ENCODE results near the gene MAN1A1. TPM values are rescaled to one million over a fixed set of nuclear protein-coding genes. Genes with fewer than 3 reads are reported as not detected.

Gene MAN1A1
- polyA plus RNA-seq, 1 donor from 2014 or later = 4.6 TPM

- H3F3A ChIP-seq (ENCODE audit: insufficient read depth, low read length, poor library complexity, severe bottlenecking) = no peaks in the 10 kb centered on the region
- H3K9me3 ChIP-seq (ENCODE audit: low read length) = no peaks in the 10 kb centered on the region
- no peak overlapping the region for H3K4me3 ChIP-seq (ENCODE audit: low read length)
- H3K4me2 ChIP-seq (ENCODE audit: low read length) = no peak overlapping the region
- no peaks in the 10 kb centered on the region for H3K79me2 ChIP-seq (replicated peaks; ENCODE audit: insufficient read depth, low read length)
- H3K36me3 ChIP-seq (ENCODE audit: insufficient read depth, low read length) = no peaks in the 10 kb centered on the region
- H2AFZ ChIP-seq (ENCODE audit: low read depth, low read length) = no peak overlapping the region
- no peak overlapping the region for H3K9ac ChIP-seq (ENCODE audit: low read length)
- H3K9me2 ChIP-seq (ENCODE audit: insufficient read depth, low read length) = no peaks in the 10 kb centered on the region
- no peaks in the 10 kb centered on the region for H4K20me1 ChIP-seq (ENCODE audit: insufficient read depth)
- no peak overlapping the region for H3K27ac ChIP-seq (ENCODE audit: low read length)
- H3K27me3 ChIP-seq (ENCODE audit: insufficient read depth, low read depth, low read length) = no peaks in the 10 kb centered on the region
- TF ChIP-seq EP300 (conservative IDR thresholded peaks at IDR 0.05; ENCODE audit: poor library complexity, severe bottlenecking) (no peak), RAD21 (conservative IDR thresholded peaks at IDR 0.05) (no peak), EZH2 (IDR thresholded peaks at IDR 0.05; ENCODE audit: borderline replicate concordance, insufficient read depth, low read length, poor library complexity, severe bottlenecking) (no peak), CTCF (IDR thresholded peaks at IDR 0.05; ENCODE audit: poor library complexity, severe bottlenecking) (no peak), POLR2AphosphoS5 (IDR thresholded peaks at IDR 0.05) (no peak), SMC3 (conservative IDR thresholded peaks at IDR 0.05; ENCODE audit: poor library complexity) (no peak), MXI1 (conservative IDR thresholded peaks at IDR 0.05; ENCODE audit: poor library complexity, severe bottlenecking) (no peak), TAF1 (IDR thresholded peaks at IDR 0.05; ENCODE audit: low read depth) (no peak)
- TF ChIP-seq, protein P1, sequence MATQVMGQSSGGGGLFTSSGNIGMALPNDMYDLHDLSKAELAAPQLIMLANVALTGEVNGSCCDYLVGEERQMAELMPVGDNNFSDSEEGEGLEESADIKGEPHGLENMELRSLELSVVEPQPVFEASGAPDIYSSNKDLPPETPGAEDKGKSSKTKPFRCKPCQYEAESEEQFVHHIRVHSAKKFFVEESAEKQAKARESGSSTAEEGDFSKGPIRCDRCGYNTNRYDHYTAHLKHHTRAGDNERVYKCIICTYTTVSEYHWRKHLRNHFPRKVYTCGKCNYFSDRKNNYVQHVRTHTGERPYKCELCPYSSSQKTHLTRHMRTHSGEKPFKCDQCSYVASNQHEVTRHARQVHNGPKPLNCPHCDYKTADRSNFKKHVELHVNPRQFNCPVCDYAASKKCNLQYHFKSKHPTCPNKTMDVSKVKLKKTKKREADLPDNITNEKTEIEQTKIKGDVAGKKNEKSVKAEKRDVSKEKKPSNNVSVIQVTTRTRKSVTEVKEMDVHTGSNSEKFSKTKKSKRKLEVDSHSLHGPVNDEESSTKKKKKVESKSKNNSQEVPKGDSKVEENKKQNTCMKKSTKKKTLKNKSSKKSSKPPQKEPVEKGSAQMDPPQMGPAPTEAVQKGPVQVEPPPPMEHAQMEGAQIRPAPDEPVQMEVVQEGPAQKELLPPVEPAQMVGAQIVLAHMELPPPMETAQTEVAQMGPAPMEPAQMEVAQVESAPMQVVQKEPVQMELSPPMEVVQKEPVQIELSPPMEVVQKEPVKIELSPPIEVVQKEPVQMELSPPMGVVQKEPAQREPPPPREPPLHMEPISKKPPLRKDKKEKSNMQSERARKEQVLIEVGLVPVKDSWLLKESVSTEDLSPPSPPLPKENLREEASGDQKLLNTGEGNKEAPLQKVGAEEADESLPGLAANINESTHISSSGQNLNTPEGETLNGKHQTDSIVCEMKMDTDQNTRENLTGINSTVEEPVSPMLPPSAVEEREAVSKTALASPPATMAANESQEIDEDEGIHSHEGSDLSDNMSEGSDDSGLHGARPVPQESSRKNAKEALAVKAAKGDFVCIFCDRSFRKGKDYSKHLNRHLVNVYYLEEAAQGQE (IDR thresholded peaks at IDR 0.05; ENCODE audit: borderline replicate concordance) = no peak
These were observed 21.8 kb downstream of the MAN1A1 start for GRCh38 chr6:119327810-119328209.

DNA sequence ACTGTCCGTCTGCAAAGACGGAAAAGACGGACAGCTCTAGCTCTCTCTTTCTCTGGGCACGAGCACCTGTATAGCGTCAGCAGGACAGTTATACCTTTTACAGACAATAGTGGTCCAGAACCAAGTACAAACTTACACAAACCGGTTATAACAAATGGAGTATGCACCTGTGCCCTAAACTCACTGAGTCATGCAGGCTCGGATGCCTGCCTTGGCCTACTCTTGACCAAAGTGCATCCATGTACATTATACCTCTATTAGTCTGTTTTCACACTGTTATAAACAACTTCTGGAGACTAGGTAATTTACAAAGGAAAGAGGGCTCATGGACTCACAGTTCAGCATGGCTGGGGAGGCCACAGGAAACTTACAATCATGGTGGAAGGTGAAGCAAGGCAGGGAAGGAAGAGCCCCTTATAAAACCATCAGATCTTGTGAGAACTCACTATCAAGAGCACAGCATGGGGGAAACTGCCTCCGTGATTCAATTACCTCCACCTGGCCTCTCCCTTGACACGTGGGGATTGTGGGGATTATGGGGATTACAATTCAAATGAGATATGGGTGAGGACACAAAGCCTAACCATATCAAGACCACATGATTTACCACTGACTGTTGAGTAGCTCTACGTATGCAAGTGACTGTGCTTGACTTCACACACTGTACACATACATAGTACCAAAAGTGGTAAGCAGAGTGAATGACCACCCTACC, 23.1 kb downstream of the MAN1A1 start:
- Histone ChIP-seq H3K27ac (ENCODE audit: low read length) (no peak overlapping the region), H3K4me2 (ENCODE audit: low read length) (no peak overlapping the region), H2AFZ (ENCODE audit: low read depth, low read length) (no peak overlapping the region), H4K20me1 (ENCODE audit: insufficient read depth) (no peaks in the 10 kb centered on the region), H3F3A (ENCODE audit: insufficient read depth, low read length, poor library complexity, severe bottlenecking) (no peaks in the 10 kb centered on the region), H3K4me3 (ENCODE audit: low read length) (no peak overlapping the region), H3K36me3 (ENCODE audit: insufficient read depth, low read length) (no peaks in the 10 kb centered on the region), H3K9me3 (ENCODE audit: low read length) (no peaks in the 10 kb centered on the region), H3K9ac (ENCODE audit: low read length) (no peak overlapping the region), H3K79me2 (replicated peaks; ENCODE audit: insufficient read depth, low read length) (no peaks in the 10 kb centered on the region), H3K27me3 (ENCODE audit: insufficient read depth, low read depth, low read length) (no peaks in the 10 kb centered on the region), H3K9me2 (ENCODE audit: insufficient read depth, low read length) (no peaks in the 10 kb centered on the region)
- TF ChIP-seq EZH2 (IDR thresholded peaks at IDR 0.05; ENCODE audit: borderline replicate concordance, insufficient read depth, low read length, poor library complexity, severe bottlenecking) = no peak
- no peak for TF ChIP-seq EP300 (conservative IDR thresholded peaks at IDR 0.05; ENCODE audit: poor library complexity, severe bottlenecking)
- no peak for TF ChIP-seq POLR2AphosphoS5 (IDR thresholded peaks at IDR 0.05)
- TF ChIP-seq RAD21 (conservative IDR thresholded peaks at IDR 0.05) = no peak
- TF ChIP-seq TAF1 (IDR thresholded peaks at IDR 0.05; ENCODE audit: low read depth) = no peak
- TF ChIP-seq CTCF (IDR thresholded peaks at IDR 0.05; ENCODE audit: poor library complexity, severe bottlenecking) = no peak
- TF ChIP-seq, protein P1 (IDR thresholded peaks at IDR 0.05; ENCODE audit: borderline replicate concordance) = no peak
- no peak for TF ChIP-seq SMC3 (conservative IDR thresholded peaks at IDR 0.05; ENCODE audit: poor library complexity)
- no peak for TF ChIP-seq MXI1 (conservative IDR thresholded peaks at IDR 0.05; ENCODE audit: poor library complexity, severe bottlenecking)

Measured in neural cell (in vitro differentiated cells).